ENCODE data around the gene MKNK1.

- TF ChIP-seq CTCF (IDR thresholded peaks at IDR 0.05; ENCODE audit: insufficient read depth, low read length, poor library complexity, severe bottlenecking) (no peak), EZH2phosphoT487 (conservative IDR thresholded peaks at IDR 0.05; ENCODE audit: low read length) (no peak)
Measured at GRCh38 chr1:46599059-46599970, 4.8 kb downstream of the MKNK1 start.
